Hepatocyte (in vitro differentiated cells): ENCODE measurements around the gene PRPSAP2. TPM values are rescaled to one million over a fixed set of nuclear protein-coding genes. Genes with fewer than 3 reads are reported as not detected.

Source experiments
- DNase-seq: peaks from one replicate; pipeline ENCODE4 v3.0.0-alpha.2; 2016; ENCODE audit warnings: low spot score
- H2AFZ ChIP-seq: fragments of 200-600 bp; sonication (generic); 2 replicates; pipeline ENCODE4 v1.6.0; 2016; ENCODE audit warnings: antibody characterized with exemption, mild to moderate bottlenecking
- H3K27ac ChIP-seq: fragments of 200-600 bp; sonication (generic); 2 replicates; pipeline ENCODE4 v1.5.1; 2016; ENCODE audit warnings: mild to moderate bottlenecking
- H3K27me3 ChIP-seq: fragments of 200-600 bp; sonication (generic); 2 replicates; pipeline ENCODE4 v1.6.1; 2016
- H3K36me3 ChIP-seq: fragments of 200-600 bp; sonication (generic); replicated peaks from 2 replicates; pipeline ENCODE4 v1.5.1; 2016; ENCODE audit warnings: low read depth; ENCODE audit not compliant: insufficient read depth
- H3K4me1 ChIP-seq: fragments of 200-600 bp; sonication (generic); 2 replicates; pipeline ENCODE4 v1.5.1; 2016; ENCODE audit warnings: mild to moderate bottlenecking, moderate library complexity; ENCODE audit not compliant: insufficient read depth
- H3K4me2 ChIP-seq: fragments of 200-600 bp; sonication (generic); 2 replicates; pipeline ENCODE4 v1.6.0; 2016
- H3K4me3 ChIP-seq: fragments of 200-600 bp; sonication (generic); 2 replicates; pipeline ENCODE4 v1.5.1; 2016; ENCODE audit warnings: mild to moderate bottlenecking
- H3K79me2 ChIP-seq: fragments of 200-600 bp; sonication (generic); 2 replicates; pipeline ENCODE4 v1.6.0; 2017; ENCODE audit warnings: mild to moderate bottlenecking
- H3K9me2 ChIP-seq: fragments of 200-600 bp; sonication (generic); replicated peaks from 2 replicates; pipeline ENCODE4 v1.6.0; 2017; ENCODE audit warnings: mild to moderate bottlenecking; ENCODE audit not compliant: insufficient read depth
- H3K9me3 ChIP-seq: fragments of 200-600 bp; sonication (generic); 2 replicates; pipeline ENCODE4 v1.5.1; 2016; ENCODE audit warnings: low read depth, mild to moderate bottlenecking
- H4K20me1 ChIP-seq: fragments of 200-600 bp; sonication (generic); 2 replicates; pipeline ENCODE4 v1.6.0; 2016; ENCODE audit warnings: mild to moderate bottlenecking; ENCODE audit not compliant: insufficient read depth, poor library complexity, severe bottlenecking
- EZH2 ChIP-seq: fragments of 200-600 bp; sonication (generic); IDR thresholded peaks from 2 replicates; pipeline ENCODE4 v1.6.1; 2016; ENCODE audit warnings: antibody characterized with exemption, mild to moderate bottlenecking, borderline replicate concordance
- EZH2phosphoT487 ChIP-seq: fragments of 200-600 bp; sonication (generic); IDR thresholded peaks from one replicate; pipeline ENCODE4 v1.6.1; 2018; ENCODE audit warnings: antibody characterized with exemption, mild to moderate bottlenecking, low read depth, moderate library complexity; ENCODE audit not compliant: unreplicated experiment, severe bottlenecking
- WGBS: methylation state at CpG from one replicate; pipeline ENCODE4 v1.1.6; 2016; ENCODE audit warnings: low lambda C conversion rate; ENCODE audit errors: missing lambda C conversion rate; 5-methylcytosine and 5-hydroxymethylcytosine counted together
- polyA plus RNA-seq: library from polyadenylated mRNA; unstranded; fragments of >200 nt; fragmentation: Nextera tagmentation; extraction: Ambion mirVana; gene quantifications from 2 replicates; pipeline ENCODE4 v1.2.1, GENCODE V29; 2016
- small RNA-seq: library from RNA; depleted of rRNA; stranded (forward); fragments of <200 nt; gene quantifications from one replicate; pipeline ENCODE3, GENCODE V24; 2014
- total RNA-seq: library from RNA; depleted of rRNA; stranded (reverse); fragments of >200 nt; gene quantifications from 2 replicates; pipeline ENCODE4 v1.2.3, GENCODE V29; 2014
- TF ChIP-seq, protein P1 (sequence below): fragments of 200-600 bp; sonication (generic); IDR thresholded peaks from 2 replicates; pipeline ENCODE4 v1.5.1; 2016; ENCODE audit warnings: antibody characterized with exemption, mild to moderate bottlenecking; ENCODE audit not compliant: poor library complexity

The PRPSAP2 gene
- total and polyA plus RNA-seq, 2 experiments from 2014 or later: 25.0 to 55.7 TPM

- no peak for TF ChIP-seq EZH2
- no peak for TF ChIP-seq EZH2phosphoT487
- TF ChIP-seq, protein P1, sequence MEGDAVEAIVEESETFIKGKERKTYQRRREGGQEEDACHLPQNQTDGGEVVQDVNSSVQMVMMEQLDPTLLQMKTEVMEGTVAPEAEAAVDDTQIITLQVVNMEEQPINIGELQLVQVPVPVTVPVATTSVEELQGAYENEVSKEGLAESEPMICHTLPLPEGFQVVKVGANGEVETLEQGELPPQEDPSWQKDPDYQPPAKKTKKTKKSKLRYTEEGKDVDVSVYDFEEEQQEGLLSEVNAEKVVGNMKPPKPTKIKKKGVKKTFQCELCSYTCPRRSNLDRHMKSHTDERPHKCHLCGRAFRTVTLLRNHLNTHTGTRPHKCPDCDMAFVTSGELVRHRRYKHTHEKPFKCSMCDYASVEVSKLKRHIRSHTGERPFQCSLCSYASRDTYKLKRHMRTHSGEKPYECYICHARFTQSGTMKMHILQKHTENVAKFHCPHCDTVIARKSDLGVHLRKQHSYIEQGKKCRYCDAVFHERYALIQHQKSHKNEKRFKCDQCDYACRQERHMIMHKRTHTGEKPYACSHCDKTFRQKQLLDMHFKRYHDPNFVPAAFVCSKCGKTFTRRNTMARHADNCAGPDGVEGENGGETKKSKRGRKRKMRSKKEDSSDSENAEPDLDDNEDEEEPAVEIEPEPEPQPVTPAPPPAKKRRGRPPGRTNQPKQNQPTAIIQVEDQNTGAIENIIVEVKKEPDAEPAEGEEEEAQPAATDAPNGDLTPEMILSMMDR: no peak
- Histone ChIP-seq H3K4me3 (no peak overlapping the region), H4K20me1 (no peaks in the 10 kb centered on the region), H3K36me3 (no peaks in the 10 kb centered on the region), H3K27ac (no peak overlapping the region), H3K4me1 (peaks cover 12% of the 10 kb centered on the region), H3K27me3 (no peaks in the 10 kb centered on the region), H3K79me2 (no peaks in the 10 kb centered on the region), H3K4me2 (no peak overlapping the region), H3K9me2 (no peaks in the 10 kb centered on the region), H2AFZ (no peak overlapping the region), H3K9me3 (no peaks in the 10 kb centered on the region)
- DNase-seq: no peak
- 94% methylated on average over 11 of the region's 13 CpGs for WGBS
These were observed 120.1 kb downstream of the PRPSAP2 start for GRCh38 chr17:18978050-18978449.

- Histone ChIP-seq H2AFZ (no peak overlapping the region), H3K27me3 (no peaks in the 10 kb centered on the region), H3K27ac (no peak overlapping the region), H3K9me2 (no peaks in the 10 kb centered on the region), H3K4me3 (no peak overlapping the region), H3K9me3 (no peaks in the 10 kb centered on the region), H3K4me1 (peaks cover 12% of the 10 kb centered on the region), H4K20me1 (no peaks in the 10 kb centered on the region), H3K4me2 (no peak overlapping the region), H3K79me2 (no peaks in the 10 kb centered on the region), H3K36me3 (no peaks in the 10 kb centered on the region)
- no peak for DNase-seq
- TF ChIP-seq EZH2 (no peak), EZH2phosphoT487 (no peak)
- TF ChIP-seq, protein P1: no peak
- 97% methylated on average over 17 of the region's 17 CpGs for WGBS
These were observed 120.7 kb downstream of the PRPSAP2 start for GRCh38 chr17:18978655-18979054.

Small RNA genes lying within 50 kb of the gene (small RNA-seq; reads per million reads assigned to genes)
- not detected for gene RF00324

Other genes with a start within 250 kb of the PRPSAP2 start
- not detected in 2 replicates for gene TBC1D28, start 213.7 kb upstream of the PRPSAP2 start, total RNA-seq
- not detected in 2 replicates for gene TBC1D28, start 213.7 kb upstream of the PRPSAP2 start, polyA plus RNA-seq
- gene FOXO3B, start 175.8 kb upstream of the PRPSAP2 start, total RNA-seq: 7.5 and 7.9 TPM in 2 replicates
- gene FOXO3B, start 175.8 kb upstream of the PRPSAP2 start, polyA plus RNA-seq: 6.5 and 8.1 TPM in 2 replicates
- 0.20 TPM in 1 of 2 replicates, not detected in the other for gene FBXW10, start 114.1 kb upstream of the PRPSAP2 start, total RNA-seq
- gene FBXW10, start 114.1 kb upstream of the PRPSAP2 start, polyA plus RNA-seq: not detected in 2 replicates
- gene TVP23B, start 76.9 kb upstream of the PRPSAP2 start, total RNA-seq: 69.0 and 70.0 TPM in 2 replicates
- 51.6 and 57.2 TPM in 2 replicates for gene TVP23B, start 76.9 kb upstream of the PRPSAP2 start, polyA plus RNA-seq
- not detected in 2 replicates for gene SLC5A10, start 94.0 kb downstream of the PRPSAP2 start, total RNA-seq
- 0.22 TPM in 1 of 2 replicates, not detected in the other for gene SLC5A10, start 94.0 kb downstream of the PRPSAP2 start, polyA plus RNA-seq
- 19.3 and 25.4 TPM in 2 replicates for gene FAM83G, start 146.6 kb downstream of the PRPSAP2 start, total RNA-seq
- gene FAM83G, start 146.6 kb downstream of the PRPSAP2 start, polyA plus RNA-seq: 13.9 and 14.7 TPM in 2 replicates
- 1.3 TPM in 1 of 2 replicates, not detected in the other for gene GRAP, start 188.8 kb downstream of the PRPSAP2 start, total RNA-seq
- gene GRAP, start 188.8 kb downstream of the PRPSAP2 start, polyA plus RNA-seq: 0.54 and 0.81 TPM in 2 replicates